HepG2 (cell line): Measurements from ENCODE around the gene ZNRF3. TPM values are rescaled to one million over a fixed set of nuclear protein-coding genes. Genes with fewer than 3 reads are reported as not detected.

Source experiments
- ELF4 ChIP-seq: sonication (generic); formaldehyde crosslinking; IDR thresholded peaks from 2 replicates; pipeline ENCODE4 v1.5.0; 2020; ENCODE audit warnings: missing genetic modification reagents, mild to moderate bottlenecking, moderate library complexity, borderline replicate concordance
- FOSL2 ChIP-seq: sonication (generic); formaldehyde crosslinking; IDR thresholded peaks from 2 replicates; pipeline ENCODE4 v1.4.0; 2020; ENCODE audit warnings: missing genetic modification reagents
- HDAC1 ChIP-seq: sonication (generic); formaldehyde crosslinking; IDR thresholded peaks from 2 replicates; pipeline ENCODE4 v1.5.1; 2020; ENCODE audit warnings: mild to moderate bottlenecking, missing genetic modification reagents
- TAF15 ChIP-seq: fragments of 200-400 bp; formaldehyde crosslinking; IDR thresholded peaks from one replicate; pipeline ENCODE4 v1.6.1; 2018; ENCODE audit warnings: mild to moderate bottlenecking, low read depth, low read length; ENCODE audit not compliant: poor library complexity, severe bottlenecking
- U2AF1 ChIP-seq: fragments of 200-400 bp; formaldehyde crosslinking; optimal IDR thresholded peaks from 2 replicates; pipeline ENCODE3; 2017; ENCODE audit warnings: mild to moderate bottlenecking, low read depth, low read length
- ZFX ChIP-seq: sonication (generic); formaldehyde crosslinking; IDR thresholded peaks from 2 replicates; pipeline ENCODE4 v1.4.0; 2020; ENCODE audit warnings: mild to moderate bottlenecking, low read depth, missing genetic modification reagents, moderate library complexity
- ZNF260 ChIP-seq: sonication (generic); formaldehyde crosslinking; IDR thresholded peaks from 2 replicates; pipeline ENCODE4 v1.4.0; 2020; ENCODE audit warnings: missing genetic modification reagents, low read depth, mild to moderate bottlenecking, borderline replicate concordance
- ZNF343 ChIP-seq: sonication (generic); formaldehyde crosslinking; IDR thresholded peaks from 2 replicates; pipeline ENCODE4 v1.4.0; 2020; ENCODE audit warnings: mild to moderate bottlenecking, missing genetic modification reagents
- ZNF839 ChIP-seq: sonication (generic); formaldehyde crosslinking; IDR thresholded peaks from 2 replicates; pipeline ENCODE4 v1.4.0; 2020; ENCODE audit warnings: missing genetic modification reagents, mild to moderate bottlenecking, borderline replicate concordance
- polyA plus RNA-seq, 8 experiments: library from polyadenylated mRNA; depleted of rRNA in 3 of 8; stranded (reverse) in 7 of 8; unstranded in 1 of 8; fragments of >200 nt; fragmentation: Illumina TruSeq in 4 of 8; extraction: Trizol in 4 of 8; gene quantifications; 2 replicates each; pipeline versions ENCODE4 v1.2.1 to v1.2.3, GENCODE V29; 2011 to 2016; ENCODE audit warnings: low read depth in 4 of 8, missing spikeins in 1 of 8, mixed read lengths in 1 of 8; ENCODE audit not compliant: insufficient read depth in 1 of 8
- total RNA-seq, 5 experiments: library from RNA; depleted of rRNA; stranded (reverse); fragments of >200 nt; fragmentation: Illumina TruSeq; extraction: Trizol; gene quantifications; 2 replicates each; pipeline ENCODE4 v1.2.3, GENCODE V29; 2016; ENCODE audit warnings: low read depth in 1 of 5
- TF ChIP-seq, protein P1 (sequence below): sonication (generic); formaldehyde crosslinking; conservative IDR thresholded peaks from 2 replicates; pipeline ENCODE4 v1.8.1; 2023; ENCODE audit warnings: missing genetic modification reagents
- TF ChIP-seq, protein P2 (sequence below): sonication (generic); formaldehyde crosslinking; IDR thresholded peaks from 2 replicates; pipeline ENCODE4 v1.4.0; 2020; ENCODE audit warnings: missing genetic modification reagents
- TF ChIP-seq, protein P3 (sequence below): sonication (generic); formaldehyde crosslinking; IDR thresholded peaks from 2 replicates; pipeline ENCODE4 v1.4.0; 2020; ENCODE audit warnings: mild to moderate bottlenecking, low read depth, missing genetic modification reagents
- TF ChIP-seq, protein P4 (sequence below): sonication (generic); formaldehyde crosslinking; IDR thresholded peaks from 2 replicates; pipeline ENCODE4 v1.8.0; 2022; ENCODE audit warnings: low read depth, missing genetic modification reagents
- TF ChIP-seq, protein P5 (sequence below): sonication (generic); formaldehyde crosslinking; IDR thresholded peaks from 2 replicates; pipeline ENCODE4 v1.5.1; 2020; ENCODE audit warnings: missing genetic modification reagents, mild to moderate bottlenecking, borderline replicate concordance
- TF ChIP-seq, protein P6 (sequence below): sonication (generic); formaldehyde crosslinking; IDR thresholded peaks from 2 replicates; pipeline ENCODE4 v1.5.0; 2020; ENCODE audit warnings: missing genetic modification reagents

The ZNRF3 gene
- total and polyA plus RNA-seq, 2 of the 13 experiments (the other 11 are each of a cell fraction or from before 2014, with no cell fraction given), result 20.3 to 36.7 TPM

DNA sequence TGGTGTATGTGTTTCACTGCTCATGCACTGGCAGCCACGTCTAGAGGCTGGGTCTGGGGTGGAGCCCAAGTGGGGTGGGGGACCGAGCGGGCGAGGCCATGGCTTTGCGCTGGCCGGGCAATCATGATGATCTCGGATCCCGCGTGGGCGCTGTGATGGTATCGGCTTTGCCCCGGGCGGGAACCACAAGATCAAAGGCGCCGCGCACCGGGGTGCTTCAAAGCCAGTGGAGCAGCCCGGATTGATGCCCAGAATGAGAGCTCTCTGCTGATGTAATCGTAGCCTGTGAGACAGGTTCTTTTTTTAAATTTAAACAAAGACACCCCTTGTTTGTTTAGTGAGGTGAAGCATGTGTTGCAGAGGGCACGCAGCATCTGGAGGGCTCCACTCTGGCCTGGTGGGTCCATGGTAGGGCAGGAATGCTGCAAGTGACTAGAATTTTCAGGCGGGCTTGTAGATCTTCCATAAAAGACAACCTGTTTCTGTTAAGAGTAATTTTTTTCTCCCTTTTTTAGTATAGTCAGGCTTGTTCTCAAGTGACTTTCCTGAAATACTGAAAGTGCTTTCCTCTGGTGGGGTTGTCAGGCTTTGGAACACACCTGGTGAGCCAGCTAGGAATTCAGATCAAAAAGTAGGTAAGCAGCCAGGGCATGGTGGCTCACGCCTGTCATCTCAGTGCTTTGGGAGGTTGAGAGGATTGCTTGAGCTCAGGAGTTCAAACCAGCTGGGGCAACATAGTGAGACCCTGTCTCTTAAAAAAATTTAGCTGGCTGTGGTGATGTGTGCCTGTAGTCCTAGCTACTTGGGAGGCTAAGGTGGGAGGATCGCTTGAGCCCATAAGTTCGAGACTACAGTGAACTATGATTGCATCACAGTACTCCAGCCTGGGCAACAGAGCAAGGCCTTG is 40.7 kb downstream of the ZNRF3 start (continued):
- TF ChIP-seq, protein P1, sequence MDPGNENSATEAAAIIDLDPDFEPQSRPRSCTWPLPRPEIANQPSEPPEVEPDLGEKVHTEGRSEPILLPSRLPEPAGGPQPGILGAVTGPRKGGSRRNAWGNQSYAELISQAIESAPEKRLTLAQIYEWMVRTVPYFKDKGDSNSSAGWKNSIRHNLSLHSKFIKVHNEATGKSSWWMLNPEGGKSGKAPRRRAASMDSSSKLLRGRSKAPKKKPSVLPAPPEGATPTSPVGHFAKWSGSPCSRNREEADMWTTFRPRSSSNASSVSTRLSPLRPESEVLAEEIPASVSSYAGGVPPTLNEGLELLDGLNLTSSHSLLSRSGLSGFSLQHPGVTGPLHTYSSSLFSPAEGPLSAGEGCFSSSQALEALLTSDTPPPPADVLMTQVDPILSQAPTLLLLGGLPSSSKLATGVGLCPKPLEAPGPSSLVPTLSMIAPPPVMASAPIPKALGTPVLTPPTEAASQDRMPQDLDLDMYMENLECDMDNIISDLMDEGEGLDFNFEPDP, result no peak
- TF ChIP-seq, protein P2, sequence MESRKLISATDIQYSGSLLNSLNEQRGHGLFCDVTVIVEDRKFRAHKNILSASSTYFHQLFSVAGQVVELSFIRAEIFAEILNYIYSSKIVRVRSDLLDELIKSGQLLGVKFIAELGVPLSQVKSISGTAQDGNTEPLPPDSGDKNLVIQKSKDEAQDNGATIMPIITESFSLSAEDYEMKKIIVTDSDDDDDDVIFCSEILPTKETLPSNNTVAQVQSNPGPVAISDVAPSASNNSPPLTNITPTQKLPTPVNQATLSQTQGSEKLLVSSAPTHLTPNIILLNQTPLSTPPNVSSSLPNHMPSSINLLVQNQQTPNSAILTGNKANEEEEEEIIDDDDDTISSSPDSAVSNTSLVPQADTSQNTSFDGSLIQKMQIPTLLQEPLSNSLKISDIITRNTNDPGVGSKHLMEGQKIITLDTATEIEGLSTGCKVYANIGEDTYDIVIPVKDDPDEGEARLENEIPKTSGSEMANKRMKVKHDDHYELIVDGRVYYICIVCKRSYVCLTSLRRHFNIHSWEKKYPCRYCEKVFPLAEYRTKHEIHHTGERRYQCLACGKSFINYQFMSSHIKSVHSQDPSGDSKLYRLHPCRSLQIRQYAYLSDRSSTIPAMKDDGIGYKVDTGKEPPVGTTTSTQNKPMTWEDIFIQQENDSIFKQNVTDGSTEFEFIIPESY (CRISPR knock-in tag), result peak; percentile 57; the same call in 1 of the 2 replicates
- TF ChIP-seq, protein P3, sequence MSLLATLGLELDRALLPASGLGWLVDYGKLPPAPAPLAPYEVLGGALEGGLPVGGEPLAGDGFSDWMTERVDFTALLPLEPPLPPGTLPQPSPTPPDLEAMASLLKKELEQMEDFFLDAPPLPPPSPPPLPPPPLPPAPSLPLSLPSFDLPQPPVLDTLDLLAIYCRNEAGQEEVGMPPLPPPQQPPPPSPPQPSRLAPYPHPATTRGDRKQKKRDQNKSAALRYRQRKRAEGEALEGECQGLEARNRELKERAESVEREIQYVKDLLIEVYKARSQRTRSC (CRISPR knock-in tag), result no peak
- no peak for TF ChIP-seq ELF4
- TF ChIP-seq FOSL2 (CRISPR knock-in tag), result peak; percentile 73
- peak; percentile 92 for TF ChIP-seq HDAC1 (CRISPR knock-in tag)
- TF ChIP-seq, protein P4, sequence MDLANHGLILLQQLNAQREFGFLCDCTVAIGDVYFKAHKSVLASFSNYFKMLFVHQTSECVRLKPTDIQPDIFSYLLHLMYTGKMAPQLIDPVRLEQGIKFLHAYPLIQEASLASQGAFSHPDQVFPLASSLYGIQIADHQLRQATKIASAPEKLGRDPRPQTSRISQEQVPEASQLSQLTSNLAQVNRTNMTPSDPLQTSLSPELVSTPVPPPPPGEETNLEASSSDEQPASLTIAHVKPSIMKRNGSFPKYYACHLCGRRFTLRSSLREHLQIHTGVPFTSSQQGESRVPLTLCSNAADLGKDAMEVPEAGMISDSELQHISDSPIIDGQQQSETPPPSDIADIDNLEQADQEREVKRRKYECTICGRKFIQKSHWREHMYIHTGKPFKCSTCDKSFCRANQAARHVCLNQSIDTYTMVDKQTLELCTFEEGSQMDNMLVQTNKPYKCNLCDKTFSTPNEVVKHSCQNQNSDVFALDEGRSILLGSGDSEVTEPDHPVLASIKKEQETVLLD, result peak; percentile 56; the same call in 1 of the 2 replicates
- TF ChIP-seq, protein P5, sequence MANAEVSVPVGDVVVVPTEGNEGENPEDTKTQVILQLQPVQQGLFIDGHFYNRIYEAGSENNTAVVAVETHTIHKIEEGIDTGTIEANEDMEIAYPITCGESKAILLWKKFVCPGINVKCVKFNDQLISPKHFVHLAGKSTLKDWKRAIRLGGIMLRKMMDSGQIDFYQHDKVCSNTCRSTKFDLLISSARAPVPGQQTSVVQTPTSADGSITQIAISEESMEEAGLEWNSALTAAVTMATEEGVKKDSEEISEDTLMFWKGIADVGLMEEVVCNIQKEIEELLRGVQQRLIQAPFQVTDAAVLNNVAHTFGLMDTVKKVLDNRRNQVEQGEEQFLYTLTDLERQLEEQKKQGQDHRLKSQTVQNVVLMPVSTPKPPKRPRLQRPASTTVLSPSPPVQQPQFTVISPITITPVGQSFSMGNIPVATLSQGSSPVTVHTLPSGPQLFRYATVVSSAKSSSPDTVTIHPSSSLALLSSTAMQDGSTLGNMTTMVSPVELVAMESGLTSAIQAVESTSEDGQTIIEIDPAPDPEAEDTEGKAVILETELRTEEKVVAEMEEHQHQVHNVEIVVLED (CRISPR knock-in tag), result peak; percentile 48; the same call in 1 of the 2 replicates
- no peak for TF ChIP-seq ZNF839 (CRISPR knock-in tag)
- TF ChIP-seq, protein P6, sequence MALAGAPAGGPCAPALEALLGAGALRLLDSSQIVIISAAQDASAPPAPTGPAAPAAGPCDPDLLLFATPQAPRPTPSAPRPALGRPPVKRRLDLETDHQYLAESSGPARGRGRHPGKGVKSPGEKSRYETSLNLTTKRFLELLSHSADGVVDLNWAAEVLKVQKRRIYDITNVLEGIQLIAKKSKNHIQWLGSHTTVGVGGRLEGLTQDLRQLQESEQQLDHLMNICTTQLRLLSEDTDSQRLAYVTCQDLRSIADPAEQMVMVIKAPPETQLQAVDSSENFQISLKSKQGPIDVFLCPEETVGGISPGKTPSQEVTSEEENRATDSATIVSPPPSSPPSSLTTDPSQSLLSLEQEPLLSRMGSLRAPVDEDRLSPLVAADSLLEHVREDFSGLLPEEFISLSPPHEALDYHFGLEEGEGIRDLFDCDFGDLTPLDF (CRISPR knock-in tag), result peak; percentile 93
- TF ChIP-seq ZFX, result no peak
- no peak for TF ChIP-seq ZNF260 (CRISPR knock-in tag)
- TF ChIP-seq TAF15, result peak; percentile 69
- TF ChIP-seq ZNF343 (CRISPR knock-in tag), result peak; percentile 59; the same call in 1 of the 2 replicates
- TF ChIP-seq U2AF1, result no peak
